ENCODE measurements around the gene RPS13. TPM values are rescaled to one million over a fixed set of nuclear protein-coding genes. Genes with fewer than 3 reads are reported as not detected.
A peak's percentile ranks its signal among the peaks of the same experiment; 100 is the strongest.
"Not testable (repeated sequence)": the region's sequence is repeated elsewhere in the genome, so short reads cannot be mapped to it uniquely, and the experiment has no call there.

The RPS13 gene
- 1,000 to 10,000 TPM; 1,309 to 1,464 TPM for total RNA-seq

DNA sequence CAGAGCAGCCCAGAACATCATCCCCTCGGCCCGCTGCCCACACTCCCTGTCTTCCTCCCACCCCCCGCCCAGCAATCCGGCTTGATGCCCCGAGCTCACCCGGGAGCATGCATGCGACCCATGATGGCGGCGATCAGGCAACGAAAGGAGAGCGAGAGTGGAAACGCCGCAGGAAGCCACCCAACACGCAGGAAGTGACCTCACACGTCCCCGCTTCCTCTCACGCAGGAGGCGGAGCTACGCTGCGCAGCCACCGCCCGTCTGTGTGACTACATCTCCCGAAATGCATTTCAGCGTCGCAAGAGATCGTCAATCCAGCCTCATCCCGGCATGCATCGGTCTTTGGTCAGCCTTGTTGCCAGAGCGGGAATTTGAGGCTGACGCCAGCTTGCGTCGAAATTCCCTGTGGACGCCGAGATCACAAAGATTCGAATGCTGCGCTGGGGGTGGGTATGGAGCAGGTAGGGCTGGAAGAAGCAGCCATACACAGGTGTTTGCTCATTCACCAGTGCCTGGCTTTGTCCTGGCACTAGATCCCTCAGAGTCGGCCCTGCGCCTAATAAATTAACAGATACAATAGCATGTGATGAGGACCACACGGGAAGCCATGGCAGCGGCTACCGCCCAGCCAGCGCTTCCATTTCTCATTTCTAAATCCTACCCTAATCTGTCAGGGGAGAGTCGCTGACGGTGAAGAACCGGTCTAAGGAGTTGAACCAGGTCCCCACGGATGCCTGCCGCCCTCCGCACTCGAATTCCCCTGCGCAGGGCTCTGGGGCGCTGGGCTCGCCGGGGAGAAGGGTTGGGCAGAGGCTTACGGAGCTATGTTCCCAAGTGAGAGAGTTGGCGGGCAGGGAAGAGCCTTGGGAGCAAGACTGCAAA, at the start of gene RPS13:
Gene RPS13 (minus strand): TSS at position 148 of the 882 bp plus-strand sequence. CDS start 26 bp downstream, at position 122.
- Mint-ChIP-seq H3K27ac (peak within 1 kb of the TSS; percentile 97), H3K27me3 (no peaks in the 10 kb centered on the region), H3K36me3 (ENCODE audit: low read depth) (peaks cover 61% of the 10 kb centered on the region), H3K4me3 (peak within 1 kb of the TSS; percentile 99), H3K4me1 (peaks cover 25% of the 10 kb centered on the region), H3K9me3 (no peaks in the 10 kb centered on the region)
- peak; percentile 99 for ATAC-seq (replicated peaks)

DNA sequence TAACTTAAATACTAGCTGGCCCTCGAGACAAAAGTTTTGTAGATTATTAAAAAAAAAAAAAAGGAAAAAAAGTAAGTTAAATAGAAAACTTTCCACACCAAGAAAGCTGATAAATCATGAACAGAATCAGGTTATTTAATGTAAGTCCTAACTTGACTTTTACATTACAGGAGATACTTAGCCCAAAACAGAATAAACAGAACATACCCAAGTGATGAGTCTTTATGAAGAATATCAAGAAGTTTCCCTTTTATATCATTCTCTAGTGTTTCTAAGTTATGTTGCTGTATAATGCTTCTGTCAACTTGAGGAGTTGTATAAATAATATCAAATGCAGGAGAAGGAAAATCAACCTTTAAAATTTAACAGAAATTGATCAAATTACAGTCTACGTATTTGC, 44.5 kb upstream of the RPS13 start:
- ATAC-seq (replicated peaks): no peak
- Mint-ChIP-seq H3K4me3 (no peak overlapping the region), H3K9me3 (no peaks in the 10 kb centered on the region), H3K27me3 (no peaks in the 10 kb centered on the region), H3K27ac (no peak overlapping the region), H3K4me1 (no peaks in the 10 kb centered on the region), H3K36me3 (ENCODE audit: low read depth) (peaks cover 48% of the 10 kb centered on the region)

DNA sequence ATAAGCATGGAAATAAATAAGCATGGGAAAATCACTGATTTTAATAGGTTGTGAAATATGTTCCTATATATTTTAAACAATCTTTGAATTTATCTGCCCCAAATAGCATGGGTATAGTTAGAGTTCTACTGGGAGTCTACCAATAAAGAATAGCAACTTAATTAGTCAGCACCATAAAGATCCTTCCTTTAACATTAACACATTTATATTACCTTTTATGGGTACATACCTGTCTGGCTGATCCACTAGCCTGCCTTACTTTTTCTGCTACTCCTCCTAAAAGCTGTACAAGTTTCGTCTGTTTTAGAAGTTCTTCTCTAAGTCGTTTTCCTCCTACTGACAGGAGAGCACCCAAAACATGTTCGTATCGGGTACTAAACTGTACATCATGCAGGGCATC, 39.8 kb upstream of the RPS13 start:
- Mint-ChIP-seq H3K9me3 (no peaks in the 10 kb centered on the region), H3K4me3 (no peak overlapping the region), H3K27ac (no peak overlapping the region), H3K36me3 (ENCODE audit: low read depth) (peaks cover 75% of the 10 kb centered on the region), H3K4me1 (no peaks in the 10 kb centered on the region), H3K27me3 (no peaks in the 10 kb centered on the region)
- no peak for ATAC-seq (replicated peaks)

DNA sequence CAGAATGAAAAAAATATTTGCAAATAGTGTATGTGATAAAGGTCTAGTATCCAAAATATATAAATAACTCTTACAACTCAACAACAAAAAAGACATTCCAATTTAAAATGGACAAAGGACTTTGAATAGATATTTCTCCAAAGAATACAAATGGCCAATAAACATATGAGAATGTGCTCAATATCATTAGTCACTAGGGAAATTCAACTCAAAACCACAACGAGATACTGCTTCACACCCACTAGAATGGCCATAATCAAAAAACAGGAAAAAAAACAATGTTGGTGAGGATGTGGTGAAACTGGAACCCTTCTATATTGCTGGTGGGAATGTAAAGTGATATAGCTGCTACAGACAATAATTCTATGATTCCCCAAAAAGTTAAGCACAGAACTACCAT, 38.6 kb upstream of the RPS13 start:
- no peak for ATAC-seq (replicated peaks)
- no peaks in the 10 kb centered on the region for H3K4me1 Mint-ChIP-seq
- no peaks in the 10 kb centered on the region for H3K9me3 Mint-ChIP-seq

DNA sequence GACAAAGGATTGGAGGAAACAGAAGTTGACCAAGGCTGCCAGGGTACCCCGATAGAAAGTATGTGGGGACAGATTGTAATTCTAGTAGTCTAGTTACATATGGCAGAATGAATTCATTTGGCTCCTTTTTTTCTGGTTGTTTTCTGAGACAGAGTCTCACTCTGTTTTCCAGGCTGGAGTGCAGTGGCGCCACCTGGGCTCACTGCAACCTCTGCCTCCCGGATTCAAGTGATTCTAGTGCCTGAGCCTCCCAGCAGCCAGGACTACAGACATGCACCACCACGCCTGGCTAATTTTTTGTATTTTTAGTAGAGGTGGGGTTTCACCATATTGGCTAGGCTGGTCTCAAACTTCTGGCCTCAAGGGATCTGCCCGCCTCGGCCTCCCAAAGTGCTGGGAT, 30.3 kb upstream of the RPS13 start:
- H3K27ac Mint-ChIP-seq; H3K4me1 Mint-ChIP-seq; H3K27me3 Mint-ChIP-seq; H3K4me3 Mint-ChIP-seq; ATAC-seq (replicated peaks); H3K9me3 Mint-ChIP-seq: not testable (repeated sequence)
- H3K36me3 Mint-ChIP-seq (ENCODE audit: low read depth): peaks cover 75% of the 10 kb centered on the region

More for the DNA sequence above, 38.6 kb upstream of the RPS13 start:
- Mint-ChIP-seq H3K36me3 (ENCODE audit: low read depth) (peaks cover 78% of the 10 kb centered on the region), H3K27ac (no peak overlapping the region), H3K27me3 (no peaks in the 10 kb centered on the region), H3K4me3 (no peak overlapping the region)

DNA sequence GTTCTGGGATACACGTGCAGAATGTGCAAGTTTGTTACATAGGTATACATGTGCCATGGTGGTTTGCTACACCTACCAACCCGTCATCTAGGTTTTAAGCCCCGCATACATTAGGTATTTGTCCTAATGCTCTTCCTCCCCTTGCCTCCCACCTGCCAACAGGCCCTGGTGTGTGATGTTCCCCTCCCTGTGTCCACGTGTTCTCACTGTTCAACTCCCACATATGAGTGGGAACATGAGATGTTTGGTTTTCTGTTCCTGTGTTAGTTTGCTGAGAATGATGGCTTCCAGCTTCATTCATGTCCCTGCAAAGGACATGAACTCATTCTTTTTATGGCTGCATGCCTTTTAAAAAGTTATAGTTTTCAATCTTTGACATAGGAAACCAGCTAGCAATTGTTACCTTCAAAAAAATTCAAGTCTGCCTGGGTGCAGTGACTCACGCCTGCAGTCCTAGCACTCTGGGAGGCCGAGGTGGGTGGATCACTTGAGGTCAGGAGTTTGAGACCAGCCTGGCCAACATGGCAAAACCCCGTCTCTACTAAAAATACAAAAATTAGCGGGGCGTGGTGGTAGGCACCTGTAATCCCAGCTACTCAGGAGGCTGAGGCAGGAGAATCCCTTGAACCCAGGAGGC, 28.1 kb upstream of the RPS13 start:
- H3K36me3 Mint-ChIP-seq (ENCODE audit: low read depth): peaks cover 76% of the 10 kb centered on the region
- not testable (repeated sequence) for H3K9me3 Mint-ChIP-seq; H3K4me3 Mint-ChIP-seq; H3K4me1 Mint-ChIP-seq; H3K27me3 Mint-ChIP-seq; H3K27ac Mint-ChIP-seq; ATAC-seq (replicated peaks)

DNA sequence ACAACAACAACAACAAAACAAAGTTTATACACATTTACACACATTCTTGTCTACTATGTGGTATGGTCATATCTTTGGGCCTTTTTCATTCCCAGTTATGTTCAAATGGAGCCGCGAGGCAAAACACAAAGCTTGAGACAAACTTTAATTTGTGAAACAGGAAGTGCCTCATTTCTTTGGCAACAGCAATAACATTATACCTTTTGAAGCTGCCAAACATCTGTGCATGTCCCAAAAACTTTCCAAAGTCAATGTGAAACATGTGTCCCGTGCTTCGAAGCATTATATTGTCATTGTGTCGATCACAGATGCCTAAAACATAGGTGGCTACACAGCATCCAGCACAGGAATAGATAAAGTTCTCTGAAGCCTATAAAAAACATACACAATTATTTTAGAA, 25.0 kb upstream of the RPS13 start:
- Mint-ChIP-seq H3K9me3 (no peaks in the 10 kb centered on the region), H3K4me3 (no peak overlapping the region), H3K36me3 (ENCODE audit: low read depth) (peaks cover 80% of the 10 kb centered on the region), H3K4me1 (no peaks in the 10 kb centered on the region), H3K27ac (no peak overlapping the region), H3K27me3 (no peaks in the 10 kb centered on the region)
- ATAC-seq (replicated peaks): no peak

DNA sequence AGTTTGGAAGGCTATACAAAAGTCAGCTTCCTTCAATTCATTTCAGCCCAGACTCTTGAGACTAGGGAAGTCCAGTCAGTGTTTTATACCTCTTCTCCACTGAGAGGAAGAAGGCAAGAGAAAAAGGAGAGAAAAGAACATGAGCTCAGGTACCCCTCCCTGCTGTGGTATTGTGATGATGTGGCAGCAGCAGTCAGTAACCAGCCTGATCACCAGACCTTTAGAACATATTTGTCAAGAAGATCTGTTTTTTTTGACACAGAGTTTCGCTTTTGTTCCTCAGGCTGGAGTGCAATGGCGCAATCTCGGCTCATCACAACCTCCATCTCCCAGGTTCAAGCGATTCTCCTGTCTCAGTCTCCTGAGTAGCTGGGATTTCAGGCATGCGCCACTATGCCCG, 21.2 kb upstream of the RPS13 start:
- no peaks in the 10 kb centered on the region for H3K27me3 Mint-ChIP-seq
- H3K4me3 Mint-ChIP-seq: no peak overlapping the region
- H3K27ac Mint-ChIP-seq: no peak overlapping the region
- H3K9me3 Mint-ChIP-seq: no peaks in the 10 kb centered on the region
- peaks cover 79% of the 10 kb centered on the region for H3K36me3 Mint-ChIP-seq (ENCODE audit: low read depth)
- ATAC-seq (replicated peaks): no peak
- no peaks in the 10 kb centered on the region for H3K4me1 Mint-ChIP-seq

DNA sequence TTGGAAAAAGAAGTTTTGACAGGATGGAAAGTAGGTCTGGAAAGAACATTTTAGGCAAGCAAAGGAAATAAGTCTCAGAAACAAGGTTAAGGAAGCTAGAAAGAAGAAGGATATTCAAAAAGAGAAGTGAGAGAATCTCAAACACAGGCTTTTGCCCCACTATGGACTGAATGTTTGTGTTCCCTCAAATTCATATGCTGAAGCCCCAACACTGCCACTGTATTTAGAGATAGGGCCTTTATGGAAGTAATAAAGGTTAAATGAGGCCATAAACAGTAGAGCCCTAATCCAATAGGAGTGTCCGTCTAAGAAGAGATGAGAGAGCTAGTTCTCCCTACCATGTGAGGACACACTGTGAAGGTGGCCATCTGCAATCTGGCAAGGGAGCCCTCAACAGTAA, 20.6 kb upstream of the RPS13 start:
- no peaks in the 10 kb centered on the region for H3K4me1 Mint-ChIP-seq
- H3K9me3 Mint-ChIP-seq: no peaks in the 10 kb centered on the region
- H3K27me3 Mint-ChIP-seq: no peaks in the 10 kb centered on the region
- H3K27ac Mint-ChIP-seq: no peak overlapping the region
- no peak for ATAC-seq (replicated peaks)
- no peak overlapping the region for H3K4me3 Mint-ChIP-seq
- H3K36me3 Mint-ChIP-seq (ENCODE audit: low read depth): peaks cover 81% of the 10 kb centered on the region

DNA sequence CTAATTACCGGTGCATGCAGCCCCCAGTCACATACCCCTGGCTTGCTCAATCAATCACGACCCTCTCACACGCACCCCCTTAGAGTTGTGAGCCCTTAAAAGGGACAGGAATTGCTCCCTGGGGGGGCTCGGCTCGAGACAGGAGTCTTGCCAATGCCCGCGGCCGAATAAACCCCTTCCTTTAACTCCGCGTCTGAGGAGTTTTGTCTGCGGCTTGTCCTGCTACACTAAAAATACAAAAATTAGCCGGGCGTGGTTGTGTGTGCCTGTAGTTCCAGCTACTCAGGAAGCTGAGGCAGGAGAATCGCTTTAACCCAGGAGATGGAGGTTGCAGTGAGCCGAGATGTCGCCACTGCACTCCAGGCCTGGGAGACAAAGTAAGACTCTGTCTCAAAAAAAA, 8.5 kb upstream of the RPS13 start:
- H3K4me3 Mint-ChIP-seq; H3K4me1 Mint-ChIP-seq; ATAC-seq (replicated peaks); H3K27me3 Mint-ChIP-seq; H3K27ac Mint-ChIP-seq; H3K9me3 Mint-ChIP-seq: not testable (repeated sequence)
- H3K36me3 Mint-ChIP-seq (ENCODE audit: low read depth): peaks cover 29% of the 10 kb centered on the region

DNA sequence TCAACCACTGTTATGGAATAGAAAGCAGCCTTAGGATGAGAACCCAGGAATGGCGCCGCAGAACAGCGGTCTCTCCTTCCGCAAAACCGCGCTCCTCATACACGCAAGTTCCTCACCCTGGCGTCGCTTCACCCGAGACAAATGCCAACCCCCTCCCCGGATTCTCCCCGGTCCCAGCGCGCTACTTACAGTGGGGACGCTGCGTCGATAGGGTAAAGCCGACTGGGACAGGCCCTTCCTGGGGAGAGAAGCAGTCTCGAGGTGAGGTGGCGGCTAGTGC, 287 bp downstream of the RPS13 start:
- peak; percentile 7 for ATAC-seq (replicated peaks)
- H3K27ac Mint-ChIP-seq: peak overlapping the region; percentile 97
- H3K36me3 Mint-ChIP-seq (ENCODE audit: low read depth): peaks cover 67% of the 10 kb centered on the region
- H3K4me3 Mint-ChIP-seq: peak overlapping the region; percentile 99
- H3K9me3 Mint-ChIP-seq: no peaks in the 10 kb centered on the region
- H3K4me1 Mint-ChIP-seq: peaks cover 25% of the 10 kb centered on the region
- H3K27me3 Mint-ChIP-seq: no peaks in the 10 kb centered on the region

DNA sequence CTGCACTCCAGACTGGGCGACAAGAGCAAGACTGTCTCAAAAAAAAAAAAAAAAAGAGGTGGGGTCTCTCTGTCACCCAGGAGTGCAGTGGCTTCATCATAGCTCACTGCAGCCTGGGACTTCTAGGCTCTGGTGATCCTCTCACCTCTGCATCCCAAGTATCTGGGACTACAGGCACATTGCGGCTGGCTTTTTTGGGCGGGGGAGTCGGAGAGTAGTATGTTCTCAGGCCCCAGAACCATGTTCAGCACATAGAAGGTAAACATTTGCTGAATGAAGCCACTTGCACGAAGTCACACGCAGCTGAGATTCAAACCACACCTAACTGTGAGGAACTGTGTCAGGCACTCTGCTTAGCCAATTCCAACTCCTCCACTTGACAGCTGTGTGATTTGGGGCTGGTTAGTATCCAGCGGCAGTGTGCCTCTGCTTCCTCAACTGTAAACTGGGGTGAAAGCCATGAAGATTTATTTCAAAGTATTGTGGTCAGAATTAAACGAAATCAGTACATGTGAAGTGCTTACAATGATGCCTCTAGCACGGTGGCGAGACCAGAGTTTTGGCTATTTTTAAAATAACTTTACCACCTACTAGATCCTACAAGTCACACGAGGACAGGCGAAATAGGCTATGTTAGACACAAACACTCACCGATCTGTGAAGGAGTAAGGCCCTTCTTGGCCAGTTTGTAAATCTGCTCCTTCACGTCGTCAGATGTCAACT, 789 bp downstream of the RPS13 start:
- Mint-ChIP-seq H3K9me3 (no peaks in the 10 kb centered on the region), H3K27me3 (no peaks in the 10 kb centered on the region), H3K36me3 (ENCODE audit: low read depth) (peaks cover 72% of the 10 kb centered on the region), H3K27ac (peak overlapping the region; percentile 97), H3K4me1 (peaks cover 25% of the 10 kb centered on the region), H3K4me3 (peak overlapping the region; percentile 99)
- ATAC-seq (replicated peaks): no peak

DNA sequence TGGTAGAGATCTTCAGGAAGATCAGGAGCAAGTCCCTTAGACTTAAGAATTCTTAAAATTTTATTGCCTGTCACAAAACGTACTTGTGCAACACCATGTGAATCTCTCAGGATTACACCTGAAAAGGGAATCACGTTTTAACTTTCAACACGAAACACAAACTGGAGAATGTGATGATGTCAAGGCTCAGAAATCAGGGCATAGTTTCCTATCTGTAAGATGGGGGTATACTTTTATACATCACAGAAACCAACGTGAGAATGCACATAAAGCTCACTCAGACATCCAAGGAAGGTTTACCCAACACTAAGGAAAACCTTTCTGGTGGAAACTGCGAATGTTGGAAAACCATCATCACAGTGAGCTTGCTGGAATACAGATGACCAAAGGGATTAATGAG, 2.0 kb downstream of the RPS13 start:
- Mint-ChIP-seq H3K4me3 (peak overlapping the region; percentile 99), H3K9me3 (no peaks in the 10 kb centered on the region), H3K36me3 (ENCODE audit: low read depth) (peaks cover 75% of the 10 kb centered on the region), H3K4me1 (peaks cover 25% of the 10 kb centered on the region), H3K27ac (peak overlapping the region; percentile 97), H3K27me3 (no peaks in the 10 kb centered on the region)
- no peak for ATAC-seq (replicated peaks)

DNA sequence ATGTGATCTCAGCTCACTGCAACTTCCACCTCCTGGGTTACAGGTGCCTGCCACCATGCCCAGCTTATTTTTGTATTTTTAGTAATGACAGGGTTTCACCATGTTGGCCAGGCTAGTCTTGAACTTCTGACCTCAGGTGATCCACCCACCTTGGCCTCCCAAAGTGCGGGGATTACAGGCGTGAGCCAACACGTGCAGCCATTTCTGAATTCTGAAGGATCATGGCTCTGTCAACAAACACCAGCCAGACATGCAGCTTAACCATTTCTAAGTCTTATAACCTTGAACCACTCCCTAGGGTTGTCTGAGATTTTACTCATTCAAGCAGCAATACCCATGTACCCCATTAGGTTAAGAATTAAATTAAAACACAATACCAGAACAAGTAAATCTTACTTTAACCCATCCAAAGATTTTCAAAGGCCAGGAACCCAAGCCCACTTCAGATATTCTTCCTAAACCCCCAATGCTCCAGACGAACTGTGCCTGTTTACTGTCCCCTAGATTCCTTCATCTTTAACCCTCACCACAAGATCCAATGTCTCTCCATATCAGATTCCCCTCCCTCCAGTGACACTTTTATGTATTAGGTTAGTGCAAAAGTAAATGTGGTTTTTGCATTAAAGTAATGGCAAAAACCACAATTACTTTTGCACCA, 4.0 kb downstream of the RPS13 start:
- peaks cover 70% of the 10 kb centered on the region for H3K36me3 Mint-ChIP-seq (ENCODE audit: low read depth)
- peaks cover 20% of the 10 kb centered on the region for H3K4me1 Mint-ChIP-seq
- peak overlapping the region; percentile 99 for H3K4me3 Mint-ChIP-seq
- H3K27me3 Mint-ChIP-seq: no peaks in the 10 kb centered on the region
- H3K9me3 Mint-ChIP-seq: no peaks in the 10 kb centered on the region
- peak overlapping the region; percentile 60 for H3K27ac Mint-ChIP-seq
- ATAC-seq (replicated peaks): no peak

Measured in activated T-helper 17 cell treated with anti-CD3 and anti-CD28 coated beads, Interleukin-2, amount 50 U/mL, for 72 hours (primary cell).